Measurements from ENCODE around the gene MORN3. TPM values are rescaled to one million over a fixed set of nuclear protein-coding genes. Genes with fewer than 3 reads are reported as not detected.

Gene MORN3
- total and polyA plus RNA-seq, 2 of the 8 experiments (the other 6 are each of a cell fraction or from before 2014, with no cell fraction given) = 0.39 to 0.93 TPM

- H2BK5ac ChIP-seq (ENCODE audit: low read depth, low read length) = 0 out of 2 replicates have a peak overlapping the region, but pooled peaks have one; percentile 44
- no peak overlapping the region for H4K8ac ChIP-seq (ENCODE audit: extremely low read depth, insufficient read depth, low read length)
- H3K27me3 ChIP-seq (replicated peaks in 1 of 4; ENCODE audit: control insufficient read depth in 3 of 4, extremely low read depth in 1 of 4, insufficient read depth in 3 of 4, low read length in 3 of 4) = no peaks in the 10 kb centered on the region
- no peak for FAIRE-seq
- no peak overlapping the region for H2BK20ac ChIP-seq (ENCODE audit: low read length)
- H4K5ac ChIP-seq (ENCODE audit: insufficient read length, low read depth, low read length) = no peak overlapping the region
- CTCF ChIA-PET (ENCODE audit: partially characterized antibody) = interaction anchor here (0.6 to 2.9 kb wide), 5 partner anchors 10 to 1134 kb away, joined by 3 to 16 read pairs (median 4); partner anchors contain the start of gene MORN3
- DNase-seq (ENCODE audit: low read depth in 1 of 2, low spot score in 2 of 2) = no peak
- no peak overlapping the region for H3K4me2 ChIP-seq (ENCODE audit: insufficient read depth in 1 of 2, low read depth in 2 of 2, low read length in 2 of 2)
- no peak overlapping the region for H2AFZ ChIP-seq (ENCODE audit: low read length)
- H3K23ac ChIP-seq (ENCODE audit: insufficient read length) = no peak overlapping the region
- peaks cover 0 to 3% (median 0%) of the 10 kb centered on the region in 4 experiments; a peak in 1 of 8 replicates for H3K36me3 ChIP-seq (ENCODE audit: control insufficient read depth in 2 of 4, insufficient read depth in 4 of 4, low read length in 3 of 4)
- peak overlapping the region; percentile 9; the same call in 1 of the 2 replicates for H3K18ac ChIP-seq (ENCODE audit: extremely low read depth, low read length)
- no peaks in the 10 kb centered on the region for H3K9me3 ChIP-seq (ENCODE audit: insufficient read depth in 2 of 2, low read depth in 1 of 2, low read length in 1 of 2)
- H4K91ac ChIP-seq (replicated peaks; ENCODE audit: insufficient read length, low read length) = no peak overlapping the region
- H2BK15ac ChIP-seq (ENCODE audit: low read length) = no peak overlapping the region
- H3K27ac ChIP-seq (ENCODE audit: low read depth, low read length) = no peak overlapping the region
- H2AK5ac ChIP-seq (ENCODE audit: low read depth, low read length) = no peak overlapping the region
- H3K4me3 ChIP-seq (ENCODE audit: extremely low read depth in 1 of 4, insufficient read depth in 2 of 4, low read depth in 3 of 4, low read length in 4 of 4) = no peak overlapping the region
- H3K79me2 ChIP-seq (ENCODE audit: control insufficient read depth in 1 of 2, insufficient read depth in 2 of 2, low read length in 2 of 2) = no peaks in the 10 kb centered on the region
- H4K20me1 ChIP-seq (replicated peaks in 1 of 2; ENCODE audit: control insufficient read depth in 1 of 2, insufficient read depth in 2 of 2, low read length in 2 of 2) = no peaks in the 10 kb centered on the region
- H3K79me1 ChIP-seq (ENCODE audit: low read depth, low read length) = no peaks in the 10 kb centered on the region
- POLR2A ChIA-PET (ENCODE audit: partially characterized antibody) = interaction anchor here (0.7 to 1.5 kb wide), 7 partner anchors 8 to 71 kb away, joined by 3 to 14 read pairs (median 3); partner anchors contain the start of gene KDM2B
- H3K9ac ChIP-seq (replicated peaks in 1 of 4; ENCODE audit: extremely low read depth in 1 of 4, low read depth in 3 of 4, low read length in 3 of 4) = no peak overlapping the region
- H3K4me1 ChIP-seq (replicated peaks in 1 of 4; ENCODE audit: control insufficient read depth in 3 of 4, insufficient read depth in 4 of 4, low read length in 3 of 4) = peaks cover 0 to 5% (median 2%) of the 10 kb centered on the region in 4 experiments; a peak in 3 of 7 replicates
- 85% methylated on average over 8 of the region's 8 CpGs; no CpG with 5 or more reads in 1 of the 2 experiments for WGBS, 2 experiments (ENCODE audit: extremely low coverage in 1 of 2, insufficient coverage in 1 of 2, insufficient read length in 1 of 2, insufficient replicate concordance in 2 of 2, low coverage in 1 of 2, low lambda C conversion rate in 2 of 2, missing lambda C conversion rate in 1 of 2)
- H3K4ac ChIP-seq (replicated peaks; ENCODE audit: insufficient read length, low read depth, low read length) = no peak overlapping the region
- H3K56ac ChIP-seq (replicated peaks; ENCODE audit: insufficient read length, low read depth, low read length) = no peak overlapping the region
- no peak overlapping the region for H3K14ac ChIP-seq (ENCODE audit: insufficient read length)
- H3K23me2 ChIP-seq (ENCODE audit: low read depth, low read length) = no peaks in the 10 kb centered on the region
- H2BK120ac ChIP-seq (replicated peaks; ENCODE audit: low read depth, low read length) = no peak overlapping the region
- H2BK12ac ChIP-seq (ENCODE audit: low read depth, low read length) = 0 out of 2 replicates have a peak overlapping the region, but pooled peaks have one; percentile 60
- TF ChIP-seq ZNF274 (IDR thresholded peaks at IDR 0.05; ENCODE audit: borderline replicate concordance, extremely low read depth, low read length) (no peak), TCF12 (IDR thresholded peaks at IDR 0.05; ENCODE audit: low read depth, low read length) (no peak), USF2 (IDR thresholded peaks at IDR 0.05; ENCODE audit: low read length) (no peak), RBBP5 (IDR thresholded peaks at IDR 0.05; ENCODE audit: borderline replicate concordance, low read depth, low read length) (no peak), EP300 (IDR thresholded peaks at IDR 0.05; ENCODE audit: borderline replicate concordance in 1 of 2, low read depth in 2 of 2, low read length in 2 of 2) (no peak), SP4 (IDR thresholded peaks at IDR 0.05; ENCODE audit: low read length) (no peak), BRCA1 (IDR thresholded peaks at IDR 0.05; ENCODE audit: low read depth, low read length) (no peak)
These were observed 18.1 kb downstream of the MORN3 start for GRCh38 chr12:121651320-121651719.

Data from H1 (cell line).